PC-9 (cell line): ENCODE results near the gene PFKFB1.

Experiments
- CTCF ChIP-seq: fragments of 200-600 bp; sonication (generic); conservative IDR thresholded peaks from 2 replicates; pipeline ENCODE4 v1.6.1; 2017; ENCODE audit warnings: mixed run types, antibody characterized with exemption, mild to moderate bottlenecking, moderate library complexity
- EZH2 ChIP-seq: fragments of 200-600 bp; sonication (generic); IDR thresholded peaks from 2 replicates; pipeline ENCODE4 v1.8.0; 2017; ENCODE audit warnings: antibody characterized with exemption, low read depth

GRCh38 chrX:55041514-55041913 lies 47.5 kb upstream of the PFKFB1 start:
- TF ChIP-seq CTCF (no peak), EZH2 (no peak)
